ENCODE results near the gene PKMYT1. TPM values are rescaled to one million over a fixed set of nuclear protein-coding genes. Genes with fewer than 3 reads are reported as not detected.

Gene PKMYT1
- total and polyA plus RNA-seq, 2 of the 4 experiments (the other 2 are of a cell fraction) = 1.8 to 14.9 TPM

DNA sequence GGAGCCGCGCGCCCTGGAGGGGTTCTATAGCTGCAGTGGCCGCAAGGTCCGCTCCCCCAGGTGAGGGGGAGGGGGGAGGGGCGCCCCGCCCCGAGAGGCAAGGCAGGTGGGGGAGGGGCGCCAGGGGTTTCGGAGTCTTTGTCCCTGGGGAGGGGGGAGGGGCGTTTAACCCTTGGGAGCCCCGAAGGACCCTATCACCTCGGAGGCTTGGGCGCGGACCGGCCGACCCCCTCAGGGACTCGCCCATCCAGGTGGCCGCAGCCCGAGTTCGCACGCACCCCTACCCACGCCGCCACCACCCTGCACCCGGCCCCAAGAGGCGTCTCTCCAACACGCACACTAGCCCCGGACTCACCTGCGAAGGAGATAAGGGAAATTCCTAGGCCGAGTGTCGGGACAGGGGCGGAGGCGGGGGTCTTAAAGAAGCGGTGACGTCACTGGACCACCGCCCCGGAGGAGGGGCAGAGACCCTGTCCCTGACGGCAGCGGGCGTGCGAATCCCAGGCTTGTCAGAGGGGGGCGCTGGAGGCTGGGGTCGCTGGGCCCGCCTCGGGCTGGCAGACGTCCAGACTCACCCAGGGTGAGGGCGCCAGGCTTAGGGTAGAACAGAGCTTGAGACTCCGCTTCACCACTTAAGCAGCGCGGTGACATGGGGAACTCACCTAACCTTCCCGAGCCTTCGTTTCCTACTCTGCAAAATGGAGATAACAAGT is 37.7 kb upstream of the PKMYT1 start, which contains the start of gene CLDN6:
Gene CLDN6, minus strand, starts transcription at position 390 of the 713 bp plus-strand sequence. CDS start 2,162 bp downstream, outside the sequence.
- ChIA-PET POLR2A (ENCODE audit: unreplicated experiment) (no interaction called here), CTCF (no interaction called here)
- no peak within 1 kb of the TSS for H3K23ac ChIP-seq (ENCODE audit: low read depth, low read length)
- H3K9ac ChIP-seq (ENCODE audit: low read depth, low read length) = no peak within 1 kb of the TSS
- H3K4ac ChIP-seq (ENCODE audit: low read depth, low read length) = no peak within 1 kb of the TSS
- dilution Hi-C loops (cut with HindIII; ENCODE audit: low sequenced_read_pairs, unreplicated experiment) (no loop called here), intact Hi-C loops (cut with micrococcal nuclease) (no loop called here), in situ Hi-C loops (cut with MboI; ENCODE audit: low sequenced_read_pairs) (no loop called here)
- H3K4me1 ChIP-seq (ENCODE audit: control insufficient read depth, insufficient read depth, low read length) = peaks cover 8% of the 10 kb centered on the region
- 0 out of 2 replicates have a peak within 1 kb of the TSS, but pooled peaks have one; percentile 43 for H2AK5ac ChIP-seq (ENCODE audit: low read depth, low read length)
- no peak within 1 kb of the TSS for H2BK15ac ChIP-seq (ENCODE audit: low read depth, low read length)
- H4K8ac ChIP-seq (ENCODE audit: low read depth in 2 of 2, low read length in 2 of 2) = no peak within 1 kb of the TSS
- H3K9me3 ChIP-seq (ENCODE audit: control insufficient read depth, insufficient read depth, low read length) = no peaks in the 10 kb centered on the region
- no TSS peak for BruUV-seq (replicated peaks)
- no peak within 1 kb of the TSS for H3K4me3 ChIP-seq (ENCODE audit: insufficient read depth, low read depth, low read length)
- no CpG with 5 or more reads among the region's 52 CpGs for WGBS, 2 experiments (ENCODE audit: extremely low coverage in 2 of 2, insufficient read length in 1 of 2)
- H2AK9ac ChIP-seq (replicated peaks; ENCODE audit: low read depth, low read length, poor library complexity) = peak within 1 kb of the TSS; percentile 42
- peaks cover 28% of the 10 kb centered on the region for H4K20me1 ChIP-seq (ENCODE audit: insufficient read depth, low read length)
- no peak within 1 kb of the TSS for H4K91ac ChIP-seq (ENCODE audit: insufficient read depth, low read depth, low read length)
- peaks cover 10% of the 10 kb centered on the region for H3K36me3 ChIP-seq (ENCODE audit: control insufficient read depth, insufficient read depth, low read length)
- no peak within 1 kb of the TSS for H2BK120ac ChIP-seq (ENCODE audit: low read depth, low read length)
- H2BK5ac ChIP-seq (ENCODE audit: low read depth, low read length, poor library complexity, severe bottlenecking) = no peak within 1 kb of the TSS
- H3K27me3 ChIP-seq (ENCODE audit: control insufficient read depth, insufficient read depth, low read length) = peaks cover 16% of the 10 kb centered on the region
- DNase-seq (no peak), ATAC-seq (ENCODE audit: low read depth) (no peak)
- no peak within 1 kb of the TSS for H3K4me2 ChIP-seq (ENCODE audit: low read depth, low read length)
- no peak within 1 kb of the TSS for H3K18ac ChIP-seq (ENCODE audit: low read depth, low read length)
- H3K9me1 ChIP-seq (ENCODE audit: insufficient read depth, low read length) = no peaks in the 10 kb centered on the region
- peak within 1 kb of the TSS; percentile 53 for H2AFZ ChIP-seq (replicated peaks; ENCODE audit: low read length, poor library complexity)
- no peak within 1 kb of the TSS for H2BK20ac ChIP-seq (ENCODE audit: low read depth, low read length)
- no peak within 1 kb of the TSS for H3K56ac ChIP-seq (ENCODE audit: extremely low read depth, insufficient read depth, low read length)
- no peak within 1 kb of the TSS for H3K14ac ChIP-seq (replicated peaks; ENCODE audit: low read depth, low read length)
- H3K79me1 ChIP-seq (ENCODE audit: low read depth in 1 of 2, low read length in 2 of 2) = peaks cover 0 to 17% of the 10 kb centered on the region in 2 experiments; a peak in 2 of 4 replicates
- H3K27ac ChIP-seq (ENCODE audit: insufficient read depth, low read length) = no peak within 1 kb of the TSS
- H4K5ac ChIP-seq (ENCODE audit: low read depth, low read length) = no peak within 1 kb of the TSS
- no peak for TF ChIP-seq RCOR1 (IDR thresholded peaks at IDR 0.05; ENCODE audit: insufficient replicate concordance, low read length)
- 0 out of 2 replicates have a peak, but pooled peaks have one; percentile 19 for TF ChIP-seq CTCF (conservative IDR thresholded peaks at IDR 0.05; ENCODE audit: low read depth, low read length)
